GM13976 (cell line): Measurements from ENCODE around the gene FUT8.

Experiments
- DNase-seq: peaks from one replicate; pipeline ENCODE4 v3.0.0; 2012; ENCODE audit warnings: low spot score
- CTCF ChIP-seq: IDR thresholded peaks from 2 replicates; pipeline ENCODE4 v1.5.1; 2012; ENCODE audit warnings: borderline replicate concordance, mild to moderate bottlenecking; ENCODE audit not compliant: insufficient read depth; ENCODE audit errors: extremely low read depth, missing control alignments, control extremely low read depth
- in situ Hi-C: fragments of 300-500 bp; cut with MboI; formaldehyde crosslinking; loops from one replicate; pipeline ENCODE4 v1.12.0; 2022; ENCODE audit warnings: low sequenced_read_pairs, mixed read lengths, inconsistent platforms; ENCODE audit not compliant: unreplicated experiment

The FUT8 gene

GRCh38 chr14:65517635-65518542 lies 105.4 kb downstream of the FUT8 start:
- TF ChIP-seq CTCF = no peak
- no peak for DNase-seq
- in situ Hi-C loops = no loop called here

- TF ChIP-seq CTCF = no peak
- DNase-seq = no peak
- in situ Hi-C loops = no loop called here
These were observed 115.5 kb downstream of the FUT8 start for GRCh38 chr14:65528069-65528468.

GRCh38 chr14:65531148-65531547 lies 118.6 kb downstream of the FUT8 start:
- DNase-seq = no peak
- no peak for TF ChIP-seq CTCF
- in situ Hi-C loops = no loop called here

- no peak for TF ChIP-seq CTCF
- DNase-seq = no peak
- in situ Hi-C loops = no loop called here
These were observed 121.3 kb downstream of the FUT8 start for GRCh38 chr14:65533736-65534404.

GRCh38 chr14:65536781-65537423 lies 124.4 kb downstream of the FUT8 start:
- TF ChIP-seq CTCF = no peak
- DNase-seq = no peak
- in situ Hi-C loops = no loop called here

- in situ Hi-C loops = no loop called here
- DNase-seq = no peak
- TF ChIP-seq CTCF = no peak
These were observed 136.3 kb downstream of the FUT8 start for GRCh38 chr14:65548878-65549277.
